Measurements from ENCODE around the gene NDUFV2.
"Not testable (repeated sequence)": the region's sequence is repeated elsewhere in the genome, so short reads cannot be mapped to it uniquely, and the experiment has no call there.

The NDUFV2 gene

GRCh38 chr18:9090578-9090977, 11.9 kb upstream of the NDUFV2 start:
- DNase-seq (ENCODE audit: low read depth in 2 of 2) = no peak

GRCh38 chr18:9091066-9091476, 11.4 kb upstream of the NDUFV2 start:
- DNase-seq (ENCODE audit: low read depth in 2 of 2) = no peak

- DNase-seq (ENCODE audit: low read depth in 2 of 2) = no peak
These were observed 9.8 kb upstream of the NDUFV2 start for GRCh38 chr18:9092665-9093064.

GRCh38 chr18:9093109-9093508, 9.4 kb upstream of the NDUFV2 start:
- DNase-seq (ENCODE audit: low read depth in 2 of 2) = not testable (repeated sequence)

- DNase-seq (ENCODE audit: low read depth in 2 of 2) = peak in 1 of 2 donors; percentile 44
These were observed 7.9 kb upstream of the NDUFV2 start for GRCh38 chr18:9094307-9095226.

- peak in 1 of 2 donors; percentile 33 for DNase-seq (ENCODE audit: low read depth in 2 of 2)
These were observed 7.0 kb upstream of the NDUFV2 start for GRCh38 chr18:9095297-9096006.

GRCh38 chr18:9096007-9096371, 6.5 kb upstream of the NDUFV2 start:
- DNase-seq (ENCODE audit: low read depth in 2 of 2) = no peak

GRCh38 chr18:9096685-9097084, 5.8 kb upstream of the NDUFV2 start:
- DNase-seq (ENCODE audit: low read depth in 2 of 2) = no peak

- DNase-seq (ENCODE audit: low read depth in 2 of 2) = no peak
These were observed 5.2 kb upstream of the NDUFV2 start for GRCh38 chr18:9097349-9097748.

- DNase-seq (ENCODE audit: low read depth in 2 of 2) = no peak
These were observed 1.7 kb upstream of the NDUFV2 start for GRCh38 chr18:9100796-9101195.

GRCh38 chr18:9101730-9102507, 580 bp upstream of the NDUFV2 start:
- no peak for DNase-seq (ENCODE audit: low read depth in 2 of 2)

GRCh38 chr18:9103376-9103873, 926 bp downstream of the NDUFV2 start:
- no peak for DNase-seq (ENCODE audit: low read depth in 2 of 2)

- no peak for DNase-seq (ENCODE audit: low read depth in 2 of 2)
These were observed 1.9 kb downstream of the NDUFV2 start for GRCh38 chr18:9104244-9104901.

GRCh38 chr18:9105420-9105819, 2.9 kb downstream of the NDUFV2 start:
- DNase-seq (ENCODE audit: low read depth in 2 of 2) = no peak

GRCh38 chr18:9106094-9106493, 3.6 kb downstream of the NDUFV2 start:
- DNase-seq (ENCODE audit: low read depth in 2 of 2) = no peak

GRCh38 chr18:9106800-9107584, 4.5 kb downstream of the NDUFV2 start:
- no peak for DNase-seq (ENCODE audit: low read depth in 2 of 2)

GRCh38 chr18:9108911-9109310, 6.4 kb downstream of the NDUFV2 start:
- no peak for DNase-seq (ENCODE audit: low read depth in 2 of 2)

GRCh38 chr18:9109523-9109922, 7.0 kb downstream of the NDUFV2 start:
- DNase-seq (ENCODE audit: low read depth in 2 of 2) = no peak

GRCh38 chr18:9113468-9114149, 11.1 kb downstream of the NDUFV2 start:
- DNase-seq (ENCODE audit: low read depth in 2 of 2) = no peak

GRCh38 chr18:9115984-9116383, 13.5 kb downstream of the NDUFV2 start:
- DNase-seq (ENCODE audit: low read depth in 2 of 2) = no peak

Measured in activated CD4-positive, alpha-beta T cell treated with anti-CD3 and anti-CD28 coated beads for 24 hours (primary cell).